GM12891 (cell line): ENCODE data around the gene IRF9.

Source experiments
- PAX5 ChIP-seq: IDR thresholded peaks from 2 replicates; pipeline ENCODE4 v1.6.1; 2011; ENCODE audit warnings: low read length, moderate library complexity, mild to moderate bottlenecking; ENCODE audit not compliant: insufficient read depth, severe bottlenecking
- POLR2A ChIP-seq: IDR thresholded peaks from 2 replicates; pipeline ENCODE4 v1.6.1; 2011; ENCODE audit warnings: low read depth, low read length, control low read depth
- POLR2AphosphoS5 ChIP-seq: IDR thresholded peaks from 2 replicates; pipeline ENCODE4 v1.6.1; 2011; ENCODE audit warnings: low read depth, low read length, control low read depth
- SPI1 ChIP-seq: IDR thresholded peaks from 2 replicates; pipeline ENCODE4 v1.6.1; 2011; ENCODE audit warnings: low read depth, low read length, control low read depth
- TAF1 ChIP-seq: IDR thresholded peaks from 2 replicates; pipeline ENCODE4 v1.6.1; 2011; ENCODE audit warnings: low read depth, low read length, control low read depth

DNA sequence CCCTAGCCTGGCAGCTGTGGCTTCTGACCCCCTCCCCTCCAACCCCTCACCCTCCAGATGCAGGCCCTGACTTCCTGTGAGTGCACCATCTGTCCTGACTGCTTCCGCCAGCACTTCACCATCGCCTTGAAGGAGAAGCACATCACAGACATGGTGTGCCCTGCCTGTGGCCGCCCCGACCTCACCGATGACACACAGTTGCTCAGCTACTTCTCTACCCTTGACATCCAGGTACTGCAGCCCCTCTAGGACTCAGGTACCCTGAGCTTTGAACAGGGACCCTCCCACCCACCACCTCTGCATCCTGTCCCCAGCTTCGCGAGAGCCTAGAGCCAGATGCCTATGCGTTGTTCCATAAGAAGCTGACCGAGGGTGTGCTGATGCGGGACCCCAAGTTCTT lies 6.0 kb upstream of the IRF9 start:
- no peak for TF ChIP-seq POLR2AphosphoS5
- no peak for TF ChIP-seq POLR2A
- TF ChIP-seq SPI1: no peak
- TF ChIP-seq TAF1: no peak
- TF ChIP-seq PAX5: no peak
